Neural crest cell (in vitro differentiated cells): Measurements from ENCODE around the gene RHBDF2. TPM values are rescaled to one million over a fixed set of nuclear protein-coding genes. Genes with fewer than 3 reads are reported as not detected.

Source experiments
- DNase-seq: peaks from one replicate; pipeline ENCODE4 v3.0.0; 2021; ENCODE audit warnings: low read depth, mixed read lengths, low spot score
- H3K27ac Mint-ChIP-seq: one replicate; pipeline ENCODE4 v1.8.0; 2021; ENCODE audit warnings: mild to moderate bottlenecking, mixed read lengths; ENCODE audit not compliant: unreplicated experiment
- H3K27me3 Mint-ChIP-seq: 2 replicates; pipeline ENCODE4 v1.8.0; 2021; ENCODE audit warnings: low read depth, mild to moderate bottlenecking, mixed read lengths
- H3K36me3 Mint-ChIP-seq: 2 replicates; pipeline ENCODE4 v1.8.0; 2021; ENCODE audit warnings: low read depth, mild to moderate bottlenecking, mixed read lengths
- H3K4me1 Mint-ChIP-seq: 2 replicates; pipeline ENCODE4 v1.8.0; 2021; ENCODE audit warnings: mixed read lengths
- H3K4me3 Mint-ChIP-seq: one replicate; pipeline ENCODE4 v1.8.0; 2021; ENCODE audit warnings: mild to moderate bottlenecking, mixed read lengths
- H3K9me3 Mint-ChIP-seq: 2 replicates; pipeline ENCODE4 v1.8.0; 2021; ENCODE audit warnings: mixed read lengths
- total RNA-seq: library from RNA; stranded (reverse); gene quantifications from 2 replicates; pipeline ENCODE4 v1.2.1, GENCODE V29; 2021
- TF ChIP-seq, protein P1 (sequence below): fragments of 200-600 bp; sonication (generic); conservative IDR thresholded peaks from 2 replicates; pipeline ENCODE4 v1.5.0; 2021; ENCODE audit warnings: antibody characterized with exemption, mild to moderate bottlenecking

The RHBDF2 gene
- total RNA-seq, 1 donor from 2014 or later, result 3.6 TPM

DNA sequence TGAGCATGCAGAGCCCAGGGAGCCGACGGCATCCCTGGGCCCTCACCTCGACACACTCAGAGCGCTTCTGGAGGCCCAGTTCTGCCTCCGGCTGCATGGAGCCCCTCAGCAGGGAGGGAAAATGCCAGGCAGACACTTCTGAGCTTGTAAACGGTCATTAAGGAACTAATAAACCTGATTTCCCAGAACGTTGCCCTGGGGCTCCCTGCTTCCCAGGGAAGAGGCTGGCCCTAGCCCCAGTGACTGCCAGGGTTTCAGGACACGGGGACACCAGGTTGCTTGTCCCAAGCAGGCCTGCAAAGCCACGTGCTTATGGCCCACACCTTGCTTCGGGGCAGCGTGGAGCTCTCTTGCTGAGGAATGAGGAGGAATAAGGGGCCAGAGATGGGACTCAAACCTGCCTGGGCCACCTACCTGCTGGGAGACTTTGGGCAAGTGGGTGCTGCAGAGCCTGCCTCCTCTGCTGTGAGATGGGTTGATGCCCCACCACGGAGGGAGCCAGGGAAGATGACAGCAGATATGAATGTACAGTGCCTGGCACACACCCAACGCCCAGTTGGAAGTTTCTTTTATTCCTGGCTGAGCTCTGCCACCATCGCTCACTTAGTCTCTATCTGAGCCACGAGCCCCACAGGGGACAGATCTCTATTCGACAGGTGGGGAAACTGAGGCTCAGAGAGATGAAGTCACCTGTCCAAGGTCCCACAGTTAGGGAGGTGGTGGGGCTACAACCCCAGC lies 5.4 kb downstream of the RHBDF2 start:
- Mint-ChIP-seq H3K4me3 (no peak overlapping the region), H3K4me1 (peaks cover 22% of the 10 kb centered on the region), H3K27ac (no peak overlapping the region), H3K9me3 (no peaks in the 10 kb centered on the region), H3K36me3 (no peaks in the 10 kb centered on the region), H3K27me3 (peaks cover 35% of the 10 kb centered on the region)
- no peak for DNase-seq
- TF ChIP-seq, protein P1, sequence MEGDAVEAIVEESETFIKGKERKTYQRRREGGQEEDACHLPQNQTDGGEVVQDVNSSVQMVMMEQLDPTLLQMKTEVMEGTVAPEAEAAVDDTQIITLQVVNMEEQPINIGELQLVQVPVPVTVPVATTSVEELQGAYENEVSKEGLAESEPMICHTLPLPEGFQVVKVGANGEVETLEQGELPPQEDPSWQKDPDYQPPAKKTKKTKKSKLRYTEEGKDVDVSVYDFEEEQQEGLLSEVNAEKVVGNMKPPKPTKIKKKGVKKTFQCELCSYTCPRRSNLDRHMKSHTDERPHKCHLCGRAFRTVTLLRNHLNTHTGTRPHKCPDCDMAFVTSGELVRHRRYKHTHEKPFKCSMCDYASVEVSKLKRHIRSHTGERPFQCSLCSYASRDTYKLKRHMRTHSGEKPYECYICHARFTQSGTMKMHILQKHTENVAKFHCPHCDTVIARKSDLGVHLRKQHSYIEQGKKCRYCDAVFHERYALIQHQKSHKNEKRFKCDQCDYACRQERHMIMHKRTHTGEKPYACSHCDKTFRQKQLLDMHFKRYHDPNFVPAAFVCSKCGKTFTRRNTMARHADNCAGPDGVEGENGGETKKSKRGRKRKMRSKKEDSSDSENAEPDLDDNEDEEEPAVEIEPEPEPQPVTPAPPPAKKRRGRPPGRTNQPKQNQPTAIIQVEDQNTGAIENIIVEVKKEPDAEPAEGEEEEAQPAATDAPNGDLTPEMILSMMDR, result no peak

DNA sequence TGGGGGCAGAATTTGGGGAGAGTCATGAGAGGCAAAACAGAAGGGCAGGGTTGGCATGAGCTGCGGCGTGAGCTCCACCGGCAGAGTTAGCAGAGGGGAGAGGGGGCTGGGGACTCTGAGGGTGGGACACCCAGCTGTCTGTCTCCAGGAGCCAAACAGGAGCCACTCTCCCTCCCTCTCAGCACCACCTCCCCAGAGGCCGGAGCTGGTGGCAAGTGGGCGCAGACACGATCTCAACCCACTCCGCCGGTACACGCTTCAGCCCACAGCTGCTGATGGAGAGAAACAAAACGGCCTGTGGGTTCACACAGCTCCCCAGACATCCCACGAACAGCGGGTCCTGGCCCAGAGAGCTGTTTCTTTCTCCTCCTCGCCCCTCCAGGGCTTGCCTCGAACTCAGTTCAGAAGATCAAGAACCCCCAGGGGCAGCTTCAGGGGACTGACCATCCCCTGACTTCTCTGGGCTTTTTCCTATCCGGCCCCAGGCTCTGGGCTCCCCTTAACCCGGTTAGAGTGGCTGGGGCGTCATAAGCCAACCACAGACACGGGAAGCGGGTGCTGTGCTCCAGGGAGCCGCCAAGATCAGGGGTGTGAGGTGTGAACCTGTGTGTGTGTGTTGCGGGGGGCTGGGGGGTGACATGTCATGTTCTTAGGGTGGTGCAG lies 7.6 kb downstream of the RHBDF2 start:
- Mint-ChIP-seq H3K27me3 (peaks cover 14% of the 10 kb centered on the region), H3K4me3 (no peak overlapping the region), H3K27ac (no peak overlapping the region), H3K9me3 (no peaks in the 10 kb centered on the region), H3K4me1 (peaks cover 19% of the 10 kb centered on the region), H3K36me3 (no peaks in the 10 kb centered on the region)
- DNase-seq, result no peak
- TF ChIP-seq, protein P1, result no peak

DNA sequence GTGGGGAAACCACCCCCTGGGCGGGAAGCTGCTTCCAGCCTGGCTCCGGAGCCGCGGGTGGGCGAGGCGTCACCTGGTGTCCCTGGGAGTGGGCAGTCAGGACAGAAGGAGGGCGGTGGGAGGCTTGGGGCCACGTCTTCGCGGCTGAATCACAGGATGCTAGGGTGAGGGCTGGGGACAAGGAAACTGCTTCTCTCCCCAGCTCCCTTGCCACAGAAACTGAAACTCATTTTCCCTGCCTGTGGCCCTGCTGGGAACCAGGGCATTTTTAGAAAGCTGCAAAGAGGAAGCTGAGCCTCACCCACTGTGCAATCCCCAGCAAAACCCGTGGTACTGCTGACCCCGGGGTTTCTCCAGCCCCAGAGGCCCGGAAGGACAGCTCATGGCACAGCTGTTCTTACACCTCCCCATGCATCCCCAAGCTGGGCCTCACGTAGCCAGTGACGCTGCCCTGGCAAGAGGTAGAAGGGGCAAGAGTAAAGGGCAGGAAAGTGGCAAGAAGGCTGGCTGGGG lies 8.2 kb downstream of the RHBDF2 start:
- Mint-ChIP-seq H3K27ac (peak overlapping the region; percentile 19), H3K36me3 (no peaks in the 10 kb centered on the region), H3K4me1 (peaks cover 14% of the 10 kb centered on the region), H3K4me3 (no peak overlapping the region), H3K27me3 (peaks cover 8% of the 10 kb centered on the region), H3K9me3 (no peaks in the 10 kb centered on the region)
- TF ChIP-seq, protein P1, result no peak
- no peak for DNase-seq

- Mint-ChIP-seq H3K27me3 (peaks cover 4% of the 10 kb centered on the region), H3K36me3 (no peaks in the 10 kb centered on the region), H3K4me1 (peaks cover 10% of the 10 kb centered on the region), H3K4me3 (no peak overlapping the region), H3K27ac (no peak overlapping the region), H3K9me3 (no peaks in the 10 kb centered on the region)
- TF ChIP-seq, protein P1, result no peak
- DNase-seq, result no peak
Measured at GRCh38 chr17:76492123-76492988, 8.9 kb downstream of the RHBDF2 start.
